NCI-H1436 (cell line): ENCODE results near the gene RAD18.

Source experiments
- DNase-seq: peaks from one replicate; lab custom pipeline; 2025; lab: John Stamatoyannopoulos, UW

RAD18 gene

DNA sequence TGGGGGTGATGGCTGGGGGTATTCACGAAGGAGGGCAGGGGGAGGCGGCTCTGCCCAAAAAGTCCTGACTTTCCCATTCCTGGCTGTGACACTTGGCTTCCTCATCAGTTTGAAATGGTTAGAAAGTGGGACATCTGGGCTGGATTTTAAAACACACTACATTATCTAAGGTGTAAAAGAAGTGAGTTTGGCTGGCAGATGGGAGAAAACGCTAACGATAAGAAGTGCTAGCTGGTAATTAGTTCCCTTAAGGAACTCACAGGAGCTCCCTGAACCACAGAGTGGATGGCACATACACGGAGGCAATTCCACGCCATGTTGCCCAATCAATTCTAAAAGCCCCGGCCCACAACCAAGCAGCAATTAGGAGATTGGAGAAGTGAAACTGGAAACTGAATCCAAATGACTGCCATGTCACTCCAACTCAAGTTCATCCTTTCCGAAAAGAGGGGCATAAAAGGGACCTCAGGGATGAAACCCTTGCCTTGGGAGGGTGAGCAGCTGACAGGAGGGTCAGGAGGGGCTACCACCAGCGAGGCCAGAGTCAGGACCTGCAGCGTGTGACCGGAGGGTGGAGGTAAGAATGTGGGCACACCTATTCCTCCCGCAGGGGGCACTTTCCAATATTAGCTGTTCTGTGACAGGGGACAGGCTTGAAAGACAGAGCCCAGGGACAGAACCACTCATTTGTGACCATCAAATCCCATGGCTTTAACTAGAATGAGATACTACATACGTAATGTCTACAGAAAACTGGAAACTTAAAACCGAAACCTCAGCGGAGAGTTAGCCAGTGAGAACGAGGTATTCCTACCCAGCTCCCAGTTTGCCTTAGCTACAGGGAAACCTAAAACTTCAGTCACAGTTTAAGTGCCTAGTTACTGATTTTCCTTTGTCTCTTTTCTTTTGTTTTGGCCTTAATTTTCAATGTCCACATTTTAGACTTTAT lies 98.6 kb downstream of the RAD18 start:
- DNase-seq = no peak

DNA sequence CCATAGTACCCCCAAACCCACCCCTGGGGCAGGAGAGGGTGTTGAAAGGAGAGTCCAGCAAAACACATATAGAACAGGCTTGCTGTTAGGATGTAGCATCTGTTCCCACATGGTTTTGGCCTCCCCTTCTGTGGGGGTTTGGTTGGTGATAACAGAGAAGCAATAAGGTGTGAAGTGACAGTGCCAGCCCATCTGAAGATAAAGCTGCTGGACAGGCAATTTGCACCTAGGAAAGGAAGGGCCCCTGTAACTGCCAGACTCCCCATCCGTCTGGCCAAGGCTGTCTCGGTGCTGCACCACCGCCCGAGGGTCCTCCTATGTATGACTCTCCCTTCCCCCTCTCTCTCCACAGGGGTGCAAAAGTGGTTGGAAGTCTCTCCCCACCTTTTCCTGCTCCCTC lies 99.4 kb downstream of the RAD18 start:
- DNase-seq = no peak

DNA sequence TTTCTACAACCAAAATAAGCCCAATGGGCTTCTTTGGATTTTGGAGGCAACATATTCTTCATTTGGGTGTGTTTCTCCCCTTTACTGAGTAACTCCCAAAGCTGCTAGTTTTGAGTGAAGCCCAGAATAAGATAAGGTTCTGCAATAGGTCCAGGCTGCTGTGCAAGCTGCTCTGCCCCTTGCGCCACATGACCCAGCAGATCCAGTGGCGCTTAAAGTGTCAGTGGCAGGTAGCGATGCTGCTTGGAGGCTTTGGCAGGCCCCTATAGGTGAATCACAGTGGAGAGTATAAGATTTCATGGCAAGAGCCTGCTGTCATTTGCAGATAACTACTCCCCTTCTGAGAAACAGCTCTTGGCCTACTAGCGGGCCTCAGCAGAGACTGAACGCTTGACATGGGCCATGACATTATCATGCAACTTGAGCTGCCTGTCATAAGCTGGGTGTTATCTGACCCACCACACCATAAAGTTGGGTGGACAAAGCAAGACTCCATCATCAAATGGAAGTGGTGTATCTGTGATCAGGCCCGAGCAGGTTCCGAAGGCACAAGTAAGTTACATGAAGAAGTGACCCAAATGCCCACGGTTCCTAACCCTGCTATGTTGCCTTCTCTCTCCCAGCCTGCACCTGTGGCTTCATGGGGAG lies 105.4 kb downstream of the RAD18 start:
- no peak for DNase-seq

DNA sequence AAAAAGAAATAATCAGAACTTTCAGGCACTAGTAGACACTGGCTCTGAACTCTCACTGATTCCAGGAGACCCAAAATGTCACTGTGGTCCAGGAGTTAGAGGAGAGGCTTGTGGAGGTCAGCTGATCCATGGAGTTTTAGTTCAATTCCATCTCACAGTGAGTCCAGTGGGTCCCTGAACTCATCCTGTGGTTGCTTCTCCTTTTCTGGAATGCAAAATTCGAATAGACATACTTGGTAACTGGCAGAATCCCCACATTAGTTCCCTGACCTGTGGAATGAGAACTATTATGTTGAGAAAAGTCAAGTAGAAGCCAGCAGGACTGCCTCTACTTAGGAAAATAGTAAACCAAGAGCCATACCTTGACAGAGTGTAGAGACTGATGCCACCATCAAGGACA lies 106.6 kb downstream of the RAD18 start:
- DNase-seq = no peak

DNA sequence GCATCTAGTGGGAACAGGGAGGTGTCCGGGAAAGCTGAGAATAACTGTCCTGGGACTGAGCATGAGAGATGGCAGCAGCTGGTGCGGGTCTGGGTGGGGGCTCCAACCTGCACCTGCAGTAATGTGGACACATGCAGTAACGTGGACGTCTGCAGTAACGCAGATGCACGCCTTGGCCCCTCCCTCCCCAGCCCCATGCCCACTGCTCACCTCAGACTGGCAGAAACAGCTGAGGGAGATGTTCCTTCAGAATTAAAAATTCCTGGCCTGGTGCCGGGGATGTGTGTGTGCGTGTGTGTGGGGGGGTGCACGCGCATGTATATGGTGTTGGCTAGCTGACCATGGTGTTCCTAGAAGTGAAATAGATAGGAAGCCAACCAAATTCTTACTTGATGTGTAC lies 107.2 kb downstream of the RAD18 start:
- no peak for DNase-seq

DNA sequence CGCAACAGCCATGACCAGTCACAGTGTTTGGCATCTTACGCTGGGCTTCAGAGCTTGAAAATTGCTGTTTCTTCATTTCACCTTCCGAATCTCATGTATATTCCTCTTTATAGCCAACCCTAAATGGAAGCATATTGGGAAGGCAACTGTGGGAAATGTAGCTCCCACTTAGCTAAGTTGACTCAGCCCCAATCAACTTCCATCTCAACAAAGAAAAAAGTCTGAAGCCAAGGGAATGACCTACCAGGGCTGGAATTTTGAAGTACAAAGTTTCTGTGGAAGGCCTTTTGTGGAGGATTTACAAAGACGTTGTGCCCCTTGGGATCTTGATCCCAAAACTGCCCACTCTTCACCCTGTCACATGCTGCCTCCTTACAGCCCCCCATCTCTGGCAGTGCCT lies 108.6 kb downstream of the RAD18 start:
- no peak for DNase-seq

DNA sequence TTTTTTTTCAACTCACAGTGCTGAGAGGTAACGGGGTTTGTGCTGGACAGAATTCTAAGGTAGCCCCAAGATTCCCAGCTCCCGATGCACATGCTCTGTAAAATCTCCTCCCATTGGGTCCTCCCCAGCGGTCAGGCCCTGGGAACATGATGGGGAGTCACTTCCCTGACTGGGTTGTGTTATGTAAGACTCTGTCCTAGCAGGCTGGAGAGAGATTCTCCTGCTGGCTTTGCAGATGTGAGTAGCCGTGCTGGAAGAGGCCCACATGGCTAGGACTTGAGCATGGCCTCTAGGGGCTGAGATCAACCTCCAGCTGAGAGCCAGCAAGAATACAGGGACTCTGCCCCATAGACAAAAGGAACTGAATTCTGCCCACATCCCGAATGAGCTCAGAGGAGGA lies 110.2 kb downstream of the RAD18 start:
- DNase-seq = no peak

DNA sequence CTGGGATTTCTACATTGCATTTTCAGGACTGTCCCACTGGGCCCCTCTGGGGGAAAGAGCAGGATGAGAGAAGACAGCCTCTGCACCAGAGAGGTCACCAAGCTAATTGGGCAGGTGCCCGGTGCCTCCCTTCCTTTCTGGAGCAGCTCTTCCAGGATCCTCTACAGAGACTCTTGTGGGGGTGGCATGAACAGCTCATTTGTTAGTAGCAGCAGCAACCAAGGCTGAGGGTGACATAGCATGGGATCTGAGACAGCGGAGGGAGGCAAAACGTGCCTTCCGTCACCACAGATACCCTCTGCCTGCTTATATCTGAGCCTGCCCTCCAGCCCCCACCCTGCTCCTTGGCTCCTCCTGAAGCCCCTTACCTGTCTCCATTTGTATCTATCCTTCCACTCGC lies 110.8 kb downstream of the RAD18 start:
- DNase-seq = no peak

DNA sequence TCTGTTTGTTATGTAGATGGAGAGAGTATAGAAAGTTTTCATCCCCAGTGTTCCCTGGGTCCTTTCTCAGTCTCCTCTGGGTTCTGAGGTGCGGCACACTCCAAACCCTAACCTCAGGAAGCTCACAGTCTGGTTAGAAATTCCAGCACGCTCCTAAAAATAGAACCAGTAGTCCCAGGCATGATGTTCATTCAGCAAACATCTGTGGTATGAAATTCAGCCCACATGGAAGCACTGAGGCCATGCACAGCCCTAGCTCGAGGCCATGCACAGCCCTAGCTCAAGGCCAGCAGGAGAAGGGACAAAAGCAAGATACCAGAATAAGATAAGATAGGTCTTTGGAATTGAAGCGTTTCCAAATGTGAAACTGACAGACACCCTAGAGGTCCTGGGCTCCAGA lies 111.6 kb downstream of the RAD18 start:
- DNase-seq = no peak

DNA sequence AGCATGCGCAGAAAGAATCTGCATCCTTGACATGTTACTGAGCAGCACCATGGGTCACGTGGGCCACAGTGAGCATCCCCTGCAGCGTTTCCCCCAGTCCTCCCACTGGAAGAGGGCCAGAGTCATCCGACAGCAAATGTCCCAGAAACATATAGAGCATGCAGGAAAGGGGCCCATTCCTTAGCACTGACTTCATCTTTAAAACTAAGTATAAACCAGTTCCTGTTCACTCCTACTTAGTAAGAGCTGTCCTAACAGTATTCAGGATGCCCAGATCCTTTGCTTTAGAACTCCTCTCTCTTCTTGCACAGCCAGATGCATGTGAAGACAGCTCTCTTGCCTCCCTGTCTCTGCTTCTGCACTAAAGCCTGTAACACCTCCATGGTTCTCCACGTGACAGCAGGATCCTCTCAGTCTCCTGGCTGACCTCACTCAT lies 114.6 kb downstream of the RAD18 start:
- no peak for DNase-seq

DNA sequence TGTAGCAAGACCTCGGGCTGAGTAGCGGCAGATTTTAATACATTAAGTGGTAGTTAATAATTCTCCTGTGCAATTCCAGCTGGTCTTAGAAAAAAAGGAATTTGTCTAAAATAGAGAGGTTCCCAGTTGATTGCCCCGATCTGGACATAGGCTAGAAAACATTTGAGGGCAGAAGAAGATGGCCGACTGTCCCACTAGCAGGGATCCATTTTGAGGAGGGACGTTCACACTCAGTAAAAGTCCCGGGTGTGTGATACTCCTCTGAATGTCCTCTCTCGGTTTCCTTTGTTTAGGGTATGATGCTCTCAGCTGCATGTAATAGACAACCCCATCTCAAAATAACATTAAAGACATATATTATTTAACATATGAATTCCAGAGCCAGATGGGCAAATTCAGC lies 116.0 kb downstream of the RAD18 start:
- no peak for DNase-seq

DNA sequence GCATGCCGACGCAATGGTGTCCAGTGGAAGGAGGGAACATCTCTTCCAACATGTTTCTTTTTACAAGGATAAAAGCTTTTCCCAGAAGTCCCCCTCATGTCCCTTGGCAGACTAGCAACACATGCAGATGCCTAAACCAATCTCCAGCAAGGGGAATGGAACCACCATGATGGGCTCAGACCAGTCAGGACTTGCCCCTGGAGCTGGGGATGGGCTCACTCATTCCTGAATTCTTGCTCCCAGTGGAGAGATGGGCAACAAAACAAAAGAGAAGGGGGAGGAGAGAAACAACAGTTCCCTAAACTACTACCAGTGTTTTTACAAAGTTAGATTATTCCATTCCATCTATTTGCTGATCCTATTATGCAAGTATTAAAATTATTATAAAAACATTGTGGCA lies 117.1 kb downstream of the RAD18 start:
- DNase-seq = no peak

DNA sequence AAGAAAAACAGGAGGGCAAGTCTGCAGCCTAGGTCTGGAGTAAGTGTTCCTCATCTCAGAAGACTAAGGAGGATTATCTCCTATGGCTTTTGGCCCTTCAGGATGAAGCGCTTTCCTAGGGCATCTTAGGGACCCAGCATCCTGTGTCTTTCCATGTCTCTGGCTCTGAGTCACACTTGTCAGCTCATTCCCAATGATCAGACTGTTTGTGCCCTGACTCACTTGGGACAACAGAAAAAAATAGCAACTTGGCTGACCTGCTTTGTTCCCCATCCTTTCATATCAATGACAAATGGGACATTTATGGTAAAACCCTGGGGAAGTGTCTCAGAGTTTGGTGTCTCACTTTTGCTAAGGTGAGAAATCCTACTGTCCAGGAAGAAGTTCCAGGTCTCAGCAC lies 117.6 kb downstream of the RAD18 start:
- DNase-seq = no peak

DNA sequence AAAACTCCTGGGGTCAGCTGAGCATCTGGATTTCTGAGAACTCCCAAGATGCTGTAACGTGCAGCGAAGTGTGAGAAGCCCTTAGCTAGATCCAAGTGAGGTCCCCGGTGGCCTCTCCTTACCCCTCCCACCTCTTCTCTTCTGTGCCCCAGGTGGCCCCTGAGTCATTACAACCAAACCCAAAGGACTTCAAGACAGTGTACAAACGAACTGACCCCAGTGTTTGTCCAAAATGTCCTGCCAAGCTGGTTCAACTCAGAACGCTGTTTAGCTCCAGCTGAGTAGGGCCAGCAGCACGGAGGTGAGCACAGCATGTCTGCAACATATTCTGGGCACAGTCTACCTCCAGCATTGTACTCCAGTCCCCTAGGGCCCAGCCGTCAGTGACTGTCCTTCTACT lies 119.9 kb downstream of the RAD18 start:
- no peak for DNase-seq

DNA sequence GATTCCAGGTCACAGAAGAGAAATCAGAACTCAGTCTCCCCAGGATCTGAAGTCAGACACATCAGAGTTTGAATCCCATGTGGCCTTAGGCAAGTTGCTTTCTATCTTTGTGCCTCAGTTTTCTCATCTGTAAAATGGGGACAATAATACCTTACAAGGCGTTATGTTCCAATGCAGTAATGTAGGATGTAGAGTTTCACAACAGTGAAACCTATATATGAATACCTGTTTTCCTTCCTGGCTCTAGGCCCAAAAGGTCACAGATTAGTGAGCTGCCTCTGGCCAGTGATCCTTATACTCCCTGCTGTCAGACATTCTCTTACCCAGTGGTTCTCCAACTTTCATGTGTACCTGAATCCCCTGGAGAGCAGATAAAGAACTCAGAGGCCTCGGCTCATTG lies 121.0 kb downstream of the RAD18 start:
- no peak for DNase-seq

DNA sequence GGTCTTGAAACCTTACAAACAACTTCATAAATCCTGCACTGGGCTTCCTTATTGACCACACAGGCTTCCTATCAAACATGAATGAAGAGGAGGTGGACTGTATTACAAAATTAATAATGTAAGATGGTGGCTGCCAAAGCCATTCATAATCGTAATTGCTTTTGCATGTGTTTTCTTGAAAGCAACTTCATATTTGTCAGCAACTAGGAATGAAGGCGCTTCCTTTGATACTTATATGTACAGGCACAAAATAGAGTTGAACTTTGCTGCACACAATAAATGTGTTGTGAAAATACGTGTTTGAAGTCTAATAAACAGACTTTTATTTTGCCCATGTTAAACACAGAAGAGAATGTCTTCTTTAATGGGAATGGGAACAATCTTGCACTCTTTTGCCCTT lies 121.8 kb downstream of the RAD18 start:
- no peak for DNase-seq

DNA sequence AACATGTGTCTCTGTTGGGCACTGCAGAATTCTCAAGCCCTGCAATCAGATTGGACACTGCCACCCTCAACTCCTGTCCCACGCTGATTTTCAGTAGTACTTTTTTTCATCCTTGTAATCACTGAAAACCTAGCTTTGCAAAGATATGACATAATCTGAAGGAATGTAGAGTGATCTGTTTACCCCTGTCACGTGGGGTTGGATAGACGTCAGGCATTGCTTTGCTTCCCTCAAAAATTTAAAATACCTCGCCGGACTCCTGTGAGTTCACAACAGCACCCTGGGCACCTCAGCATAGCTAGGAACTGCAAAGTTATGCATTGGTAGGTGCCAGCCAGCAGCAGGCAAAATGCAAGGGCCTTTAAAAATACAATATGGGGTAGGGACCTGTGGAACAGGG lies 122.7 kb downstream of the RAD18 start:
- no peak for DNase-seq

DNA sequence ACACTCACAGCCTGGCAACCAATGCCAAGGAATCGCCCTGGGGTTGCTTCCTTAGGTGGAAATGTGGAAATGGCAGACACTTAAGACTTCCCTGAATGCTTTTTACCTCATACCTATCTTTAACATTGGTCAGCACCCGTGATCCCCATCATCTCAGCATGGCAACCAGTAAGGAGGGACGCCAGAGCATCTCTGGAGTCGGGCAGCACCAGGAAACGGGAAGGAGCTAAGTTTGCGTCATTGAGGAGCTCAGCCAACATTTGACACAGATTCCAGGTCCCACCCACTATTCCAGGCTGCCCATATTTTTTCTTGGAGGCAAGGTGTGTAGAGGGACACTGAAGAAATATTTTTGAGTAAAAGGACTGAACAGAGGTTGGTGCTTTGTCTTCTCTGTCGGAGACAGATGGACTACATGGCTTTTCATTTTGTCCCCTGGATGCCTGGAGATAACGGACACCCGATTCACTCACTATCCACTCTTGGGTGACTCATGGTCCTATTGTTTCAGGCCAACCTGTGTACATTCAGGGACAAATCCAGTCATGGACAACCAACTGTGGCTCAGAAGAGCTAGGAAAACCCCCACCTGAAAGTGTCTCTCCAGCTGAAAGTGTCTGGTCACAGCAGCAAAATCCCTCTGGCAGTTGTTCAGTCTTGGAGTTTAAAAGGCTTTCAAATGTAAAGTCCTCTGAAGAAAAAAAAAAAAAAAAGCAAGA lies 123.5 kb downstream of the RAD18 start:
- no peak for DNase-seq

DNA sequence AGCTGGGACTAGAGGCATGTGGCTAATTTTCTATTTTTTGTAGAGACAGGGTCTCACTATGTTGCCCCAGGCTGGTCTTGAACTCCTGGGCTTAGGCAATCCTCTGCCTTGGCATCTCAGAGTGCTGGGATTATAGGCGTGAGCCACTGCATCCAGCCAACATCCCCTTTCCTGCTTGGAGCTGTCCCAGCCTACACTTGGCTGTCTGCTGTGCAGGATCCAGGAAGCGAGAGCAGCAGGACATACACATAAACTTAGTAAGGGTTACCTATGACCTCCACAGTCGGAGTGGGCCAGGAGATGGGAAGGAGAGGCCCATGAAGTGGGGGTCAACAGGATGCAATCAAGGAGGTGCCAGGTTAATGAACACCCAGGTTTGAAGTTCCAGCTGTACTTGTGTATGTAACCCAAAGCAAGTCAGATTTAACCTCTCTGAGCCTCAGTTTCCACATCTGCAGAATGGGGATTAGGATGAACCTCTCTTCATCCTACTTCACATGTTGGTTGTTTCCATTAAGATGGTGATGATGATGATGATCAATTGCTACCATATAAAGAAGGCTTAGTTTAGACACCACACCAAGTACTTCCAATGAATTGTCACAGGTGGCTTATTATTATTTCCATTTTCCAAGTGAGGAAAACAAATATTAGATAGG lies 124.4 kb downstream of the RAD18 start:
- no peak for DNase-seq

DNA sequence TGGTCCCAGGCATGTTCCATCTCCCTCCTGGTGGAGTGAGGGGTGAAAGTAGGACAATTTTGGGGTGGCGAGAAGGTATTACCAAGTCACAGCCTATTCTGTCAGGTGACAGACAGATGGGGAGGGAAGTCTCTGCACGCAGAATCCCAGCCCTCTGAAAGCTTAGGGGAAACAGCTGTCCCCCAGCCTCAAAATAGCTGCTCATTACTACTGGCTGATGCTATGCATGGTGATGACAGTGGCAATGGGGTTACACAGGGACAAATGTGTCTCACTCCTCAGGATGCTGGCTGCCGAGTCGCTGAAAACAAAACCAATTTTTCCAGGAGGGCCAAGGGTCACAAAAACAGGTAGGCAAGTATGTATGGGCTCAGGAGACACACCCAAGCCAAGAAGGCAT lies 125.0 kb downstream of the RAD18 start:
- no peak for DNase-seq

DNA sequence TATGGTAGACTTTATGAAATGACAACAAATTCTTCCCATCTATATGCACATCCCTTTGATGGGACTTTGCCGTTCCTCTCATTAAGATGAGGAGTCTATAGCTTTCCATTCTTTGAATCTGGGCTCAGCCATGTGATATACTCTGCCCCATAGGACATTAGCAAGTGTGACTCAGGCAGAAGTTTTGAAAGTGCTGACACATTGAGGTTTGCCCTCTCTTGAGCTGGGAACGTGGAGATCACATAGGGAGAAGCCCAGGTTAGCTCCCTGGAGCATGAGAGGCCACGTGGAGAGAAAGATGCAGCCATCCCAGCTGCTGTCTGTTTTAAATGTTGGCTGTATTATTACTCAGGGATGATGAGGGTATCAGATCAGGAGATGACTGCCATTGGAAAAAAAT lies 126.1 kb downstream of the RAD18 start:
- no peak for DNase-seq

DNA sequence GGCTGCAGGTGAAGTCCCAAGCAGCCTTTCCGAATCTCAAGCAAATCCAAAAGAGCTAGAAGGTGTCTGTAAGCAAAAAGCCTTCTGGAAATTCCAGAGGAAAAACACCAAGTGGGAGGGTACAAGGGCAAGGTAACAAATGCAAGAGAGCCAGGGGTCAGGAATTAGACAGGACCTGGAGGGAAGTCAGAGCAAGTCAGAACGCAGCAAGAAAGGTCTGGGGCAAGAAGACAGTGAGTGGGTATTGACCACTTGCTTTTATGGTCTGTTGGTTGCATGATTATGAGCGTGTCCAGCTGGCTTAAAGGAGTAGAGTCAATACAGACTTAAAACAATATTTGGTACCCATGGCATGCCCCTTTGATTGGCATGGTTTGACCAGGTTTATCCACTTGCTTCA lies 127.2 kb downstream of the RAD18 start:
- no peak for DNase-seq
